IMR-90 (cell line): ENCODE data around the gene EFHD1. TPM values are rescaled to one million over a fixed set of nuclear protein-coding genes. Genes with fewer than 3 reads are reported as not detected.

Experiments
- ATAC-seq: fragments of 200-7000 bp; cut with Tn5 transposase; 2 replicates; pipeline ENCODE4 v1.9.1; 2020; ENCODE audit warnings: low read depth, mild to moderate bottlenecking, moderate library complexity
- BruUV-seq: library from RNA; stranded (reverse); fragments of 400-500 nt; replicated peaks from 2 replicates; lab custom pipeline; 2021; lab: Mats Ljungman, UMichigan
- CTCF ChIA-PET: fragments of 300-600 bp; formaldehyde crosslinking; extraction: SDS; loops from one replicate; lab custom pipeline; 2021; ENCODE audit warnings: antibody characterized with exemption; lab: Yijun Ruan, JAX
- POLR2A ChIA-PET: fragments of 300-600 bp; sonication (Branson Sonifier 250); formaldehyde crosslinking; loops from one replicate; lab custom pipeline; 2022; ENCODE audit warnings: antibody characterized with exemption; ENCODE audit not compliant: unreplicated experiment; lab: Charles Lee
- DNase-seq: peaks from one replicate; pipeline ENCODE4 v3.0.0; 2013
- H2AFZ ChIP-seq: replicated peaks from 2 replicates; pipeline ENCODE3; 2013; ENCODE audit warnings: low read length, mild to moderate bottlenecking; ENCODE audit not compliant: poor library complexity
- H2AK5ac ChIP-seq: 2 replicates; pipeline ENCODE4 v1.6.1; 2013; ENCODE audit warnings: low read depth, low read length, inconsistent platforms
- H2AK9ac ChIP-seq: replicated peaks from 2 replicates; pipeline ENCODE3; 2013; ENCODE audit warnings: mild to moderate bottlenecking, low read depth, low read length, moderate library complexity; ENCODE audit not compliant: poor library complexity
- H2BK120ac ChIP-seq: 2 replicates; pipeline ENCODE4 v1.6.1; 2013; ENCODE audit warnings: low read depth, low read length, inconsistent platforms
- H2BK15ac ChIP-seq: 3 replicates; pipeline ENCODE4 v1.6.1; 2013; ENCODE audit warnings: low read depth, low read length, inconsistent platforms
- H2BK20ac ChIP-seq: 2 replicates; pipeline ENCODE4 v1.6.1; 2013; ENCODE audit warnings: low read depth, mild to moderate bottlenecking, inconsistent platforms, low read length, moderate library complexity
- H2BK5ac ChIP-seq: 2 replicates; pipeline ENCODE4 v1.6.1; 2013; ENCODE audit warnings: mild to moderate bottlenecking, low read depth, low read length, inconsistent platforms; ENCODE audit not compliant: poor library complexity, severe bottlenecking
- H3K14ac ChIP-seq: replicated peaks from 2 replicates; pipeline ENCODE4 v1.6.1; 2013; ENCODE audit warnings: low read depth, low read length, inconsistent platforms
- H3K18ac ChIP-seq: 2 replicates; pipeline ENCODE4 v1.6.1; 2013; ENCODE audit warnings: low read depth, low read length, control low read depth
- H3K23ac ChIP-seq: 2 replicates; pipeline ENCODE4 v1.6.1; 2013; ENCODE audit warnings: low read depth, low read length, inconsistent platforms
- H3K27ac ChIP-seq: 2 replicates; pipeline ENCODE4 v1.5.1; 2013; ENCODE audit warnings: mild to moderate bottlenecking, control low read depth, low read length; ENCODE audit not compliant: insufficient read depth
- H3K27me3 ChIP-seq: 2 replicates; pipeline ENCODE4 v1.6.1; 2013; ENCODE audit warnings: low read length; ENCODE audit not compliant: control insufficient read depth, insufficient read depth
- H3K36me3 ChIP-seq: 2 replicates; pipeline ENCODE4 v1.6.1; 2013; ENCODE audit warnings: low read length, mixed read lengths; ENCODE audit not compliant: control insufficient read depth, insufficient read depth
- H3K4ac ChIP-seq: 2 replicates; pipeline ENCODE4 v1.6.1; 2013; ENCODE audit warnings: low read depth, low read length, inconsistent platforms
- H3K4me1 ChIP-seq: 2 replicates; pipeline ENCODE4 v1.6.1; 2013; ENCODE audit warnings: low read length, mixed read lengths; ENCODE audit not compliant: control insufficient read depth, insufficient read depth
- H3K4me2 ChIP-seq: 2 replicates; pipeline ENCODE4 v1.6.1; 2013; ENCODE audit warnings: low read depth, mild to moderate bottlenecking, control low read depth, low read length, moderate library complexity
- H3K4me3 ChIP-seq: 2 replicates; pipeline ENCODE4 v1.5.1; 2013; ENCODE audit warnings: low read depth, mild to moderate bottlenecking, control low read depth, low read length, moderate library complexity; ENCODE audit not compliant: insufficient read depth
- H3K56ac ChIP-seq: 2 replicates; pipeline ENCODE4 v1.6.1; 2013; ENCODE audit warnings: low read length, inconsistent platforms; ENCODE audit not compliant: insufficient read depth; ENCODE audit errors: extremely low read depth
- H3K79me1 ChIP-seq, 2 experiments: 2 replicates each; pipeline ENCODE4 v1.6.1; 2013; ENCODE audit warnings: low read length in 2 of 2, inconsistent platforms in 1 of 2, low read depth in 1 of 2
- H3K9ac ChIP-seq: 2 replicates; pipeline ENCODE4 v1.6.1; 2013; ENCODE audit warnings: low read depth, low read length, control low read depth
- H3K9me1 ChIP-seq: 2 replicates; pipeline ENCODE4 v1.6.1; 2013; ENCODE audit warnings: low read length, inconsistent platforms; ENCODE audit not compliant: insufficient read depth
- H3K9me3 ChIP-seq: 2 replicates; pipeline ENCODE4 v1.6.1; 2013; ENCODE audit warnings: low read length; ENCODE audit not compliant: control insufficient read depth, insufficient read depth
- H4K20me1 ChIP-seq: 2 replicates; pipeline ENCODE4 v1.6.1; 2013; ENCODE audit warnings: low read length, inconsistent platforms; ENCODE audit not compliant: insufficient read depth
- H4K5ac ChIP-seq: 2 replicates; pipeline ENCODE4 v1.6.1; 2013; ENCODE audit warnings: mild to moderate bottlenecking, low read depth, low read length, control low read depth
- H4K8ac ChIP-seq, 2 experiments: 2 replicates each; pipeline ENCODE4 v1.6.1; 2013; ENCODE audit warnings: low read depth in 2 of 2, low read length in 2 of 2, control low read depth in 1 of 2, inconsistent platforms in 1 of 2
- H4K91ac ChIP-seq: 2 replicates; pipeline ENCODE4 v1.6.1; 2013; ENCODE audit warnings: low read depth, low read length, inconsistent platforms; ENCODE audit not compliant: insufficient read depth
- BHLHE40 ChIP-seq: fragments of 150-350 bp; IDR thresholded peaks from 2 replicates; pipeline ENCODE4 v1.6.1; 2016; ENCODE audit warnings: mild to moderate bottlenecking, low read depth, low read length
- MAFK ChIP-seq: IDR thresholded peaks from 2 replicates; pipeline ENCODE4 v1.6.1; 2012; ENCODE audit warnings: low read depth, low read length, improper control_type of control experiment
- MAZ ChIP-seq: IDR thresholded peaks from 2 replicates; pipeline ENCODE4 v1.6.1; 2012; ENCODE audit warnings: low read depth, mild to moderate bottlenecking, low read length, improper control_type of control experiment, moderate library complexity, borderline replicate concordance
- NFE2L2 ChIP-seq: fragments of 150-350 bp; IDR thresholded peaks from 2 replicates; pipeline ENCODE4 v1.6.1; 2016; ENCODE audit warnings: low read depth, mild to moderate bottlenecking, low read length
- RCOR1 ChIP-seq: IDR thresholded peaks from 2 replicates; pipeline ENCODE4 v1.6.1; 2012; ENCODE audit warnings: mild to moderate bottlenecking, low read length, improper control_type of control experiment; ENCODE audit not compliant: insufficient replicate concordance
- RFX5 ChIP-seq: IDR thresholded peaks from 2 replicates; pipeline ENCODE4 v1.8.0; 2012; ENCODE audit warnings: low read depth, mild to moderate bottlenecking, low read length, moderate library complexity
- WGBS, 2 experiments: methylation state at CpG; one replicate each; pipeline versions ENCODE4 v1.1.5 to v1.1.7; 2013; ENCODE audit warnings: missing lambda C conversion rate in 2 of 2; ENCODE audit not compliant: insufficient read length in 1 of 2; ENCODE audit errors: extremely low coverage in 2 of 2; 5-methylcytosine and 5-hydroxymethylcytosine counted together
- dilution Hi-C: fragments of 300-500 bp; cut with HindIII; formaldehyde crosslinking; loops from one replicate; pipeline ENCODE4 v1.14.3; 2018; ENCODE audit warnings: low sequenced_read_pairs; ENCODE audit not compliant: unreplicated experiment
- in situ Hi-C: fragments of 300-500 bp; cut with MboI; formaldehyde crosslinking; loops from 3 replicates; pipeline ENCODE4 v1.14.3; 2019; ENCODE audit warnings: low sequenced_read_pairs, inconsistent platforms, mixed read lengths
- intact Hi-C: fragments of 100-400 bp; cut with micrococcal nuclease; formaldehyde crosslinking; loops from 2 replicates; pipeline ENCODE4 v1.10.0; 2022
- polyA plus RNA-seq, 3 experiments: library from polyadenylated mRNA; depleted of rRNA; stranded (reverse); fragments of >200 nt; gene quantifications; 2 replicates each; pipeline ENCODE4 v1.2.3, GENCODE V29; 2012; ENCODE audit warnings: low replicate concordance in 1 of 3
- total RNA-seq: library from RNA; depleted of rRNA; stranded (reverse); fragments of >200 nt; gene quantifications from 2 replicates; pipeline ENCODE4 v1.2.3, GENCODE V29; 2012
- TF ChIP-seq, protein P1 (sequence below): conservative IDR thresholded peaks from 2 replicates; pipeline ENCODE4 v1.5.1; 2012; ENCODE audit warnings: mild to moderate bottlenecking, low read depth, low read length, improper control_type of control experiment

Gene EFHD1
- total and polyA plus RNA-seq, 2 of the 4 experiments (the other 2 are of a cell fraction) = 0.27 TPM; not detected in 1

GRCh38 chr2:232600053-232600773 is 33.2 kb upstream of the EFHD1 start:
- no peak overlapping the region for H3K14ac ChIP-seq
- no peak overlapping the region for H2BK20ac ChIP-seq
- H3K27me3 ChIP-seq = peaks cover 10% of the 10 kb centered on the region
- no peak overlapping the region for H2AK5ac ChIP-seq
- POLR2A ChIA-PET = no interaction called here
- H2AFZ ChIP-seq = no peak overlapping the region
- H3K9me1 ChIP-seq = no peaks in the 10 kb centered on the region
- 33% methylated on average over 1 of the region's 17 CpGs; no CpG with 5 or more reads in 1 of the 2 experiments for WGBS, 2 experiments
- no peaks in the 10 kb centered on the region for H3K4me1 ChIP-seq
- H2BK120ac ChIP-seq = no peak overlapping the region
- H4K91ac ChIP-seq = no peak overlapping the region
- no peak overlapping the region for H3K18ac ChIP-seq
- no peak overlapping the region for H4K5ac ChIP-seq
- no peak overlapping the region for H3K23ac ChIP-seq
- H3K9ac ChIP-seq = no peak overlapping the region
- no peak overlapping the region for H3K56ac ChIP-seq
- H2BK5ac ChIP-seq = no peak overlapping the region
- ATAC-seq (no peak), DNase-seq (no peak)
- no peak overlapping the region for H3K27ac ChIP-seq
- BruUV-seq = no TSS peak
- no peaks in the 10 kb centered on the region for H4K20me1 ChIP-seq
- TF ChIP-seq RFX5 (no peak), MAFK (no peak), RCOR1 (no peak), NFE2L2 (no peak), BHLHE40 (no peak), MAZ (no peak)
- TF ChIP-seq, protein P1, sequence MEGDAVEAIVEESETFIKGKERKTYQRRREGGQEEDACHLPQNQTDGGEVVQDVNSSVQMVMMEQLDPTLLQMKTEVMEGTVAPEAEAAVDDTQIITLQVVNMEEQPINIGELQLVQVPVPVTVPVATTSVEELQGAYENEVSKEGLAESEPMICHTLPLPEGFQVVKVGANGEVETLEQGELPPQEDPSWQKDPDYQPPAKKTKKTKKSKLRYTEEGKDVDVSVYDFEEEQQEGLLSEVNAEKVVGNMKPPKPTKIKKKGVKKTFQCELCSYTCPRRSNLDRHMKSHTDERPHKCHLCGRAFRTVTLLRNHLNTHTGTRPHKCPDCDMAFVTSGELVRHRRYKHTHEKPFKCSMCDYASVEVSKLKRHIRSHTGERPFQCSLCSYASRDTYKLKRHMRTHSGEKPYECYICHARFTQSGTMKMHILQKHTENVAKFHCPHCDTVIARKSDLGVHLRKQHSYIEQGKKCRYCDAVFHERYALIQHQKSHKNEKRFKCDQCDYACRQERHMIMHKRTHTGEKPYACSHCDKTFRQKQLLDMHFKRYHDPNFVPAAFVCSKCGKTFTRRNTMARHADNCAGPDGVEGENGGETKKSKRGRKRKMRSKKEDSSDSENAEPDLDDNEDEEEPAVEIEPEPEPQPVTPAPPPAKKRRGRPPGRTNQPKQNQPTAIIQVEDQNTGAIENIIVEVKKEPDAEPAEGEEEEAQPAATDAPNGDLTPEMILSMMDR = no peak
- H3K79me1 ChIP-seq = no peaks in the 10 kb centered on the region
- no peak overlapping the region for H2AK9ac ChIP-seq
- CTCF ChIA-PET = interaction anchor here (0.6 kb wide), 1 partner anchor 949 kb away, joined by 3 read pairs; no protein-coding TSS in a partner anchor
- intact Hi-C loops = loop anchor here (10.0 kb wide), 1 partner anchor 175 kb away; the partner anchor contains the start of gene KCNJ13
- H3K9me3 ChIP-seq = no peaks in the 10 kb centered on the region
- no peak overlapping the region for H3K4me2 ChIP-seq
- H3K36me3 ChIP-seq = no peaks in the 10 kb centered on the region
- no peak overlapping the region for H3K4me3 ChIP-seq
- H3K4ac ChIP-seq = no peak overlapping the region
- in situ Hi-C loops = no loop called here
- dilution Hi-C loops = no loop called here
- no peak overlapping the region for H4K8ac ChIP-seq
- H2BK15ac ChIP-seq = no peak overlapping the region
